Measurements from ENCODE around the gene SHMT2. TPM values are rescaled to one million over a fixed set of nuclear protein-coding genes. Genes with fewer than 3 reads are reported as not detected.

The SHMT2 gene
- total RNA-seq (10 to 100 TPM; 50.3 to 59.1 TPM), polyA plus RNA-seq (10 to 100 TPM; 34.3 to 53.4 TPM)
- long read RNA-seq, donor 1, transcript SHMT2-201 (12 exons, 2,537 nt): major isoform, 266 of 419 reads
- long read RNA-seq, donor 1, transcript SHMT2-226 (11 exons, 2,215 nt): minor isoform, 7 of 419 reads
- long read RNA-seq, donor 1, transcript SHMT2-202 (12 exons, 2,006 nt): minor isoform, 42 of 419 reads
- long read RNA-seq, donor 1, transcript SHMT2-229 (11 exons, 1,659 nt): minor isoform, 11 of 419 reads
- long read RNA-seq, donor 1, partial matches to known transcripts: 52 of 419 reads
- long read RNA-seq, donor 1, other reads (novel, unspliced or antisense): 39 of 419 reads
- long read RNA-seq, donor 2, transcript SHMT2-201 (12 exons, 2,537 nt): major isoform, 17 of 45 reads
- long read RNA-seq, donor 2, partial matches to known transcripts: 11 of 45 reads
- long read RNA-seq, donor 2, other reads (novel, unspliced or antisense): 11 of 45 reads

DNA sequence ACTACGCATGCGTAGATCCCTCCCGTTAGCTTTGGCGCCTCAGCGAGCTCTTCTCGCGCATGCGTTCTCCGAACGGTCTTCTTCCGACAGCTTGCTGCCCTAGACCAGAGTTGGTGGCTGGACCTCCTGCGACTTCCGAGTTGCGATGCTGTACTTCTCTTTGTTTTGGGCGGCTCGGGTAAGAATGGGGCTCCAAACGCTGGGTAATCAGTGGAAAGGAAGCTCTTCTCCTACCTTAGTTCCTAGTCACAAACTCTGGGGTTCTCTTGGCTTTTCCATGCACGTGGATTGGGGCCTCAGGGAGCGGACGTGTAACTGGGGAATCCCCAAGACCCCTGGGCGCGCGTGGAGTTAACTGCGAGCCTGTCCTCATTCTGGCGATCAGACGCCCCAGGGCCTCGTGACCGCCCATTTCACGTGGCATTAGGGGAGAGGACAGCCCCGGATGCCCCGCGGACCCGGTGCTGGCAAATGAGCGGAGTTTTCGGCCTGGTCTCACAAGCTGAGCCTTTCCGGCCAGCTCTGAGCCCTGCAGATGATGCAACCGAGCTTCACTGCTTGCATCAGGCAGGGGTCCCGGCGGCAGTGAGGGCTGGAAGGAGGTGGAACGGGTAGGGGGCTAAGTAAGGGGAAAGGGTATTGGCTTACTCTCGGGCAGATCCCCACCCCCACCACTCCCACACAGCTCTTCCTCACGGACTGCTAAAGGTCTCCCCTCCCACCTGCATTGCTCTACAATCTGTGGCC lies at the start of gene SHMT2:
Gene SHMT2 (plus strand): TSS at position 78 of the 747 bp plus-strand sequence. CDS start 68 bp downstream, at position 146.
- ATAC-seq (ENCODE audit: low FRiP score) (peak; percentile 82), DNase-seq (peak; percentile 97 to 98)
- 0 to 1% methylated on average over 42 of the region's 42 CpGs for WGBS, 2 donors

DNA sequence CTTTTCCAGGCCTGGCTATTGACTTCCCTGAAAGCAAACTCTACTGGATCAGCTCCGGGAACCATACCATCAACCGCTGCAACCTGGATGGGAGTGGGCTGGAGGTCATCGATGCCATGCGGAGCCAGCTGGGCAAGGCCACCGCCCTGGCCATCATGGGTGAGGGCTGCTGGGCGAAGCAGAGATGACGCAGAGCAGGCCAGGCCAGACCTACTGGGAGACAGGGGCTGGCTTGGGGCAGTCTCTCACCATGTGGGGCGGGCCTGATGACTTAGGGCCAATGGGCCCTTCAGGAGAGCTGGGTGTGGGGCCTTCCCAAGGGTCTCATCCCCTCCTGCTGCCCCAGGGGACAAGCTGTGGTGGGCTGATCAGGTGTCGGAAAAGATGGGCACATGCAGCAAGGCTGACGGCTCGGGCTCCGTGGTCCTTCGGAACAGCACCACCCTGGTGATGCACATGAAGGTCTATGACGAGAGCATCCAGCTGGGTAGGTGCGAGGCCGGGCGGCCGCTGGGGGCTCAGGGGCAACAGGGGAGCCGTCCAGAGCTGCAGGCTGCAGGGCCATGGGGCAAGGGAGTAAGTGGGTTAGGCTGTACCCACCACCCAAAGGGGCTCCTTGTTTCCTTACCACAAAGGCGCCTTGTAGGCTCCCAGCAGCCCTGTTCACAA lies 49.1 kb upstream of the SHMT2 start:
- no peak for ATAC-seq (ENCODE audit: low FRiP score)
- Histone ChIP-seq H3K9me3 (ENCODE audit: control insufficient read depth, low read length) (no peaks in the 10 kb centered on the region), H3K27me3 (ENCODE audit: control insufficient read depth in 1 of 2, insufficient read depth in 2 of 2, low read length in 1 of 2) (no peaks in the 10 kb centered on the region), H3K4me1 (ENCODE audit: control insufficient read depth in 1 of 2, insufficient read depth in 2 of 2, low read length in 2 of 2) (no peaks in the 10 kb centered on the region), H3K27ac (ENCODE audit: low read depth in 1 of 2, low read length in 2 of 2) (no peak overlapping the region), H3K4me3 (ENCODE audit: low read length in 2 of 2) (no peak overlapping the region), H3K36me3 (ENCODE audit: control insufficient read depth in 1 of 2, insufficient read depth in 2 of 2, low read length in 1 of 2) (peaks cover 0 to 21% of the 10 kb centered on the region in 2 donors)
- WGBS, 2 donors: 90% methylated on average over 20 of the region's 20 CpGs
- intact Hi-C loops (cut with DNase I): loop anchor here (5.0 kb wide), 2 partner anchors 108 to 113 kb away; no protein-coding TSS in a partner anchor
- DNase-seq: no peak

More for the DNA sequence above, at the start of gene SHMT2:
- Histone ChIP-seq H3K27me3 (ENCODE audit: control insufficient read depth in 1 of 2, insufficient read depth in 2 of 2, low read length in 1 of 2) (no peaks in the 10 kb centered on the region), H3K9me3 (ENCODE audit: control insufficient read depth, low read length) (no peaks in the 10 kb centered on the region), H3K4me1 (ENCODE audit: control insufficient read depth in 1 of 2, insufficient read depth in 2 of 2, low read length in 2 of 2) (no peaks in the 10 kb centered on the region), H3K36me3 (ENCODE audit: control insufficient read depth in 1 of 2, insufficient read depth in 2 of 2, low read length in 1 of 2) (peaks cover 0 to 9% of the 10 kb centered on the region in 2 donors), H3K4me3 (ENCODE audit: low read length in 2 of 2) (peak within 1 kb of the TSS; percentile 41 to 47), H3K27ac (ENCODE audit: low read depth in 1 of 2, low read length in 2 of 2) (peak within 1 kb of the TSS in 1 of 2 donors; percentile 69)
- intact Hi-C loops (cut with DNase I): no loop called here

DNA sequence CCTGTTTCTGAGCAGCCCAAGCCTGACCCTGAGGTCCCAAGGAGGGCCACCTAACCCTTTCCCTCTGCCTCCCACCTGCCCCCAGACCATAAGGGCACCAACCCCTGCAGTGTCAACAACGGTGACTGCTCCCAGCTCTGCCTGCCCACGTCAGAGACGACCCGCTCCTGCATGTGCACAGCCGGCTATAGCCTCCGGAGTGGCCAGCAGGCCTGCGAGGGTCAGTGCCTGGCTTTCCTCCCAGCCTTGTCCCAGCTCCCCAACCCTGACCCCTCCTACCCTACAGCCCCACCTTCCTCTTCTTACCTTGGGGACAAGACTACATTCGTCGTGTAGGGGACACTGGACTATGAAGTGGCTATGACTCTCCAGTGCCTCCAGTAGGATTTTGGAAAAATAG lies 48.4 kb upstream of the SHMT2 start:
- no peaks in the 10 kb centered on the region for H3K9me3 ChIP-seq (ENCODE audit: control insufficient read depth, low read length)
- ATAC-seq (ENCODE audit: low FRiP score) (no peak), DNase-seq (no peak)
- intact Hi-C loops (cut with DNase I): loop anchor here (5.0 kb wide), 2 partner anchors 109 to 114 kb away; no protein-coding TSS in a partner anchor
- H3K36me3 ChIP-seq (ENCODE audit: control insufficient read depth in 1 of 2, insufficient read depth in 2 of 2, low read length in 1 of 2): peaks cover 0 to 23% of the 10 kb centered on the region in 2 donors
- 61 to 67% methylated on average over 9 of the region's 9 CpGs for WGBS, 2 donors
- no peaks in the 10 kb centered on the region for H3K4me1 ChIP-seq (ENCODE audit: control insufficient read depth in 1 of 2, insufficient read depth in 2 of 2, low read length in 2 of 2)
- H3K27me3 ChIP-seq (ENCODE audit: control insufficient read depth in 1 of 2, insufficient read depth in 2 of 2, low read length in 1 of 2): no peaks in the 10 kb centered on the region
- H3K27ac ChIP-seq (ENCODE audit: low read depth in 1 of 2, low read length in 2 of 2): no peak overlapping the region
- H3K4me3 ChIP-seq (ENCODE audit: low read length in 2 of 2): no peak overlapping the region

DNA sequence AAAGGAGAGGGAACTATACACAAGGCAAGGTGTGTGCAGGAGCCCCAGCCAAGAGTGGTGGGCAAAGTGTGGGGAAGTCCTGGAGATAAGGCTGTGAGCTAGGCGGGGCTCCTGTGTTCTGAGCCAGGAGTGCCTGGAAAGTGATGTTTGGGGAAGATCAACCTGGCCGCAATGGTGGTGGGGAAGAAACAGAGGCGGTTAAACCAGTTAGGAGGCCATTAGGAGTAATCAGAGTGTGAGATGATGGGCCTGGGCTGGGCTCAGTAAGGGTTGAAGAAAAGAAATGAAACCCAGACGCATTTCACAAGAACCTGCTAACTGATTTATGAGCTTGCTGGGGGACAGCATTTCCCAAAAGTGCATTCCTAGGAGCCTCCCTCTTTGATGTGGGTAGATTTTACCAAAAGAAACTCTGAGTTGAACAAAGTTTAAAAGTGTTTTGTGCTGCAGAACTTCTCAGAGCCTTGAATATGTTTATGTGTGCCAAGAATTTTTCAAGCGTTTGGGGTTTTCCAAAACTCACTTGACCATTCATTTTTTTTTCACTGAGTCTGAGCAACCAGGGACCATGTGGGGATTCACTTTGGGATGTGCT lies 47.9 kb upstream of the SHMT2 start:
- intact Hi-C loops (cut with DNase I): loop anchor here (2.0 to 5.0 kb wide), 3 partner anchors 57 to 114 kb away; no protein-coding TSS in a partner anchor
- 61 to 65% methylated on average over 5 of the region's 5 CpGs for whole genome bisulfite sequencing, 2 donors
- ATAC-seq (ENCODE audit: low FRiP score): no peak

DNA sequence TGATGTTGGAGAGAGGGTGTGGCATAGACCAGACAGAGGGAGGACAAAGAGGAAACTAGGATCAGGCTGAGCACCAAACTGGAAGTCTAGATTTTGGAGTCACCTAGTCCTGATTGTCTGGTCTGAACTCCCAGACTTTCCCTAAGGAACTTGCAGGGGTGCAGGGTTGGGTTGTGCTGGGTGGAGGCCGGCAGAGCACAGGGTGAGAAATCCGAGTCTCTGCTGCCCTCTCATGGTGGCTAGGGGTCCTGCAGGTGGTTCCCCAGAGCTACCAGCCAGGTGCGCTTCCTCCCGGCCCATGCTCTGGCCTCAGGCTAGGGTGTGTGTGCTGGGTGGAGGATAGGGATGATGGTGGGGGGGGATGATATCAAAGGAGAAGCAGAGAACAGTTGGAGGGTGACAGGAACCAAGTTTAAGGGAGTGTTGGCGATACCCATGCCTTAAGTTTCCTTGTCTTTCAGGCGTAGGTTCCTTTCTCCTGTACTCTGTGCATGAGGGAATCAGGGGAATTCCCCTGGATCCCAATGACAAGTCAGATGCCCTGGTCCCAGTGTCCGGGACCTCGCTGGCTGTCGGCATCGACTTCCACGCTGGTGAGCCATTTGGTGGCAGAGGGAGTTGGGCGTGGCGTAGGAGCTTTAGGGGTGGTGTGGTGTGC lies 46.5 kb upstream of the SHMT2 start:
- 64 to 66% methylated on average over 13 of the region's 13 CpGs for WGBS, 2 donors
- H3K9me3 ChIP-seq (ENCODE audit: control insufficient read depth, low read length): no peaks in the 10 kb centered on the region
- no peaks in the 10 kb centered on the region for H3K27me3 ChIP-seq (ENCODE audit: control insufficient read depth in 1 of 2, insufficient read depth in 2 of 2, low read length in 1 of 2)
- ATAC-seq (ENCODE audit: low FRiP score) (peak; percentile 83), DNase-seq (peak; percentile 77 to 90)
- intact Hi-C loops (cut with DNase I): loop anchor here (2.0 to 5.0 kb wide), 3 partner anchors 58 to 116 kb away; no protein-coding TSS in a partner anchor
- peaks cover 4 to 16% of the 10 kb centered on the region in 2 donors for H3K36me3 ChIP-seq (ENCODE audit: control insufficient read depth in 1 of 2, insufficient read depth in 2 of 2, low read length in 1 of 2)
- no peak overlapping the region for H3K27ac ChIP-seq (ENCODE audit: low read depth in 1 of 2, low read length in 2 of 2)
- no peak overlapping the region for H3K4me3 ChIP-seq (ENCODE audit: low read length in 2 of 2)
- H3K4me1 ChIP-seq (ENCODE audit: control insufficient read depth in 1 of 2, insufficient read depth in 2 of 2, low read length in 2 of 2): no peaks in the 10 kb centered on the region

More for the DNA sequence above, 47.9 kb upstream of the SHMT2 start:
- Histone ChIP-seq H3K36me3 (ENCODE audit: control insufficient read depth in 1 of 2, insufficient read depth in 2 of 2, low read length in 1 of 2) (peaks cover 0 to 23% of the 10 kb centered on the region in 2 donors), H3K9me3 (ENCODE audit: control insufficient read depth, low read length) (no peaks in the 10 kb centered on the region), H3K4me1 (ENCODE audit: control insufficient read depth in 1 of 2, insufficient read depth in 2 of 2, low read length in 2 of 2) (no peaks in the 10 kb centered on the region), H3K27me3 (ENCODE audit: control insufficient read depth in 1 of 2, insufficient read depth in 2 of 2, low read length in 1 of 2) (no peaks in the 10 kb centered on the region), H3K4me3 (ENCODE audit: low read length in 2 of 2) (no peak overlapping the region), H3K27ac (ENCODE audit: low read depth in 1 of 2, low read length in 2 of 2) (no peak overlapping the region)
- no peak for DNase-seq

DNA sequence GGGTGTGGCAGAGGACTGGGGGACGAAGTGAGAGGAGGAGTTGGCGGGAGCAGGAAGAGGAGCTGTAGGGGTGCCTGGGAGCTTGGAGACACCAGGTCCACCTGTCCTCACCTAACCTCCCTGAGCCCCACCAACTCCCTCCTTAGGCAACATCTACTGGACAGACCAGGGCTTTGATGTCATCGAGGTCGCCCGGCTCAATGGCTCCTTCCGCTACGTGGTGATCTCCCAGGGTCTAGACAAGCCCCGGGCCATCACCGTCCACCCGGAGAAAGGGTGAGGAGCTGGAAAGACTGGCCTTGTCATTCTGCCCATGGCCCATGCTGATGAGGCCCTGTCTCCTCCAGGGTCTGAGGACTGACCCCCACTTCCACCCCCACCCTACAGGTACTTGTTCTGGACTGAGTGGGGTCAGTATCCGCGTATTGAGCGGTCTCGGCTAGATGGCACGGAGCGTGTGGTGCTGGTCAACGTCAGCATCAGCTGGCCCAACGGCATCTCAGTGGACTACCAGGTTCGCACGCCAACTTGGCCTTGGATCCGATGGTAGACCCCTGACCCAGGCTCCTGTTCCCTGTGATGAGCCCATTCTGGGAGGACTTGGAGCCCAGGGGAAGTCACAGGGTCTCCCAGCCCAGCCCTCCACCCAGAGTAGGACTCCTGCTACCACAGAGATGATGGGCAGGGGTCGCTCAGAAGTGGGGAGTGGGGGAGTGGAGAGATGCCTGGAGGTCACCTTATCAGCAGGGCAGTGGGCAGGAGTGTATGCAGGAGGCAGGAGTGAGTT lies 45.4 kb upstream of the SHMT2 start:
- intact Hi-C loops (cut with DNase I): loop anchor here (2.0 to 5.0 kb wide), 3 partner anchors 59 to 117 kb away; no protein-coding TSS in a partner anchor
- no peaks in the 10 kb centered on the region for H3K4me1 ChIP-seq (ENCODE audit: control insufficient read depth in 1 of 2, insufficient read depth in 2 of 2, low read length in 2 of 2)
- ATAC-seq (ENCODE audit: low FRiP score): no peak
- DNase-seq: no peak
- H3K4me3 ChIP-seq (ENCODE audit: low read length in 2 of 2): no peak overlapping the region
- no peak overlapping the region for H3K27ac ChIP-seq (ENCODE audit: low read depth in 1 of 2, low read length in 2 of 2)
- no peaks in the 10 kb centered on the region for H3K27me3 ChIP-seq (ENCODE audit: control insufficient read depth in 1 of 2, insufficient read depth in 2 of 2, low read length in 1 of 2)
- no peaks in the 10 kb centered on the region for H3K9me3 ChIP-seq (ENCODE audit: control insufficient read depth, low read length)
- peaks cover 4 to 13% of the 10 kb centered on the region in 2 donors for H3K36me3 ChIP-seq (ENCODE audit: control insufficient read depth in 1 of 2, insufficient read depth in 2 of 2, low read length in 1 of 2)
- WGBS, 2 donors: 90 to 93% methylated on average over 22 of the region's 22 CpGs

DNA sequence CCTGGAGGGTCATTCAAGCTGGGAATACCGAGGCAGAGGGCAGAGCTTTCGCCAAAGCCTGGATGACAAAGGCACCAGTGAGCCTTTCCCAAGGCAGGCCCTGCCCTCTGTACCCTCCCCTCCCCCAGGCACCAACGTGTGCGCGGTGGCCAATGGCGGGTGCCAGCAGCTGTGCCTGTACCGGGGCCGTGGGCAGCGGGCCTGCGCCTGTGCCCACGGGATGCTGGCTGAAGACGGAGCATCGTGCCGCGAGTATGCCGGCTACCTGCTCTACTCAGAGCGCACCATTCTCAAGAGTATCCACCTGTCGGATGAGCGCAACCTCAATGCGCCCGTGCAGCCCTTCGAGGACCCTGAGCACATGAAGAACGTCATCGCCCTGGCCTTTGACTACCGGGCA lies 44.1 kb upstream of the SHMT2 start:
- Histone ChIP-seq H3K4me3 (ENCODE audit: low read length in 2 of 2) (no peak overlapping the region), H3K9me3 (ENCODE audit: control insufficient read depth, low read length) (no peaks in the 10 kb centered on the region), H3K27ac (ENCODE audit: low read depth in 1 of 2, low read length in 2 of 2) (no peak overlapping the region), H3K27me3 (ENCODE audit: control insufficient read depth in 1 of 2, insufficient read depth in 2 of 2, low read length in 1 of 2) (no peaks in the 10 kb centered on the region), H3K4me1 (ENCODE audit: control insufficient read depth in 1 of 2, insufficient read depth in 2 of 2, low read length in 2 of 2) (no peaks in the 10 kb centered on the region), H3K36me3 (ENCODE audit: control insufficient read depth in 1 of 2, insufficient read depth in 2 of 2, low read length in 1 of 2) (peaks cover 4 to 12% of the 10 kb centered on the region in 2 donors)
- no peak for DNase-seq
- WGBS, 2 donors: 87 to 88% methylated on average over 25 of the region's 25 CpGs
- intact Hi-C loops (cut with DNase I): no loop called here
- ATAC-seq (ENCODE audit: low FRiP score): no peak

Measured in aorta (tissue), 5 donors.